Effector memory CD8-positive, alpha-beta T cell (primary cell): ENCODE data around the gene RIC8B.

Source experiments
- ATAC-seq: fragments of 150-1000 bp; cut with Tn5 transposase; replicated peaks from 2 replicates; pipeline ENCODE4 v1.10.0; 2021; ENCODE audit warnings: mild to moderate bottlenecking, moderate library complexity
- DNase-seq, 3 experiments: peaks; one replicate each; pipeline ENCODE4 v3.0.0; 2021
- H3K27ac Mint-ChIP-seq, 2 donors: one replicate each; pipeline ENCODE4 v1.8.0; 2022; ENCODE audit warnings: mild to moderate bottlenecking in 2 of 2, mixed read lengths in 2 of 2, moderate library complexity in 2 of 2
- H3K27me3 Mint-ChIP-seq, 2 donors: one replicate each; pipeline ENCODE4 v1.8.0; 2022; ENCODE audit warnings: mixed read lengths in 2 of 2
- H3K36me3 Mint-ChIP-seq: one replicate; pipeline ENCODE4 v1.8.0; 2022; ENCODE audit warnings: mild to moderate bottlenecking, moderate library complexity, mixed read lengths; ENCODE audit not compliant: insufficient read depth
- H3K4me1 Mint-ChIP-seq, 2 donors: one replicate each; pipeline ENCODE4 v1.8.0; 2022; ENCODE audit warnings: low read depth in 2 of 2, mixed read lengths in 2 of 2
- H3K4me3 Mint-ChIP-seq, 2 donors: one replicate each; pipeline ENCODE4 v1.8.0; 2022; ENCODE audit warnings: mild to moderate bottlenecking in 2 of 2, mixed read lengths in 2 of 2, moderate library complexity in 2 of 2
- H3K9me3 Mint-ChIP-seq, 2 donors: one replicate each; pipeline ENCODE4 v1.8.0; 2022; ENCODE audit warnings: mixed read lengths in 2 of 2

The RIC8B gene

DNA sequence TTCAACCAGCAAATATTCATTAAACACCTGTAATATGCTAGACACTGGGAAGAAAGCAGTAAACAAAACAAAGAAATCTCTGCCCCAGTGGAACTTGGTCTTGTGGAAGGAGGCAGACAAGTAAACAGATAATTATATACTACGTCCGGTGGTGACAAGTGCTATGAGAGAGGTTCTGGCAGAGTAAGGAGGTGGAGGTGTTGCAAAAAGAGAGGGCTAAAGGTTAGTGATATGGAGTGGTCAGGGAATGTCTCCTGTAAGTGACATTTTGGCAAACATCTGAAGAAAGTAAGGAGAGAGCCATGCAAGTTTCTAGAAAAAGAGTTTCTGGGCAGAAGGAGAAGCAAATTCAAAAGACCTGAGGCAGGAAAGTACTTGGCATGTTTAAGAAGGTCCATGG is 73.4 kb downstream of the RIC8B start:
- no peaks in the 10 kb centered on the region for H3K9me3 Mint-ChIP-seq
- H3K4me3 Mint-ChIP-seq: no peak overlapping the region
- no peaks in the 10 kb centered on the region for H3K27me3 Mint-ChIP-seq
- H3K36me3 Mint-ChIP-seq: peaks cover 12% of the 10 kb centered on the region
- no peak for DNase-seq
- ATAC-seq: no peak
- no peak overlapping the region for H3K27ac Mint-ChIP-seq
- H3K4me1 Mint-ChIP-seq: no peaks in the 10 kb centered on the region

DNA sequence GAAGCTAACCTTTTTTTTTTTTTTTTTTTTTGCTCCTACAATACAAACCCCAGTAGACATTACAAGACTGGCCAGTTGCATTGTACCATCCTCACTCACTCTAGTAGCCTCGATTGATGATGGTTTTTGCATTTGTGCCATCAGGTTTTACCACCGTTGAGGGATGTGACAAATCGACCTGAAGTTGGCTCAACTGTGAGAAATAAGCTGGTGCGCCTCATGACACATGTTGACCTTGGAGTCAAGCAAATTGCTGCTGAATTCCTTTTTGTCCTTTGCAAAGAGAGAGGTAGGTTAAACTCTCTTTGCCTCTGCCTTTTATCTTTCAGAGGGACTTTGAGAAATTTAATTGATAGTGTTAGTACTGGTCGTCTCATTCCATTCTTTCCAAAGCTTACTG is 76.8 kb downstream of the RIC8B start:
- Mint-ChIP-seq H3K4me3 (no peak overlapping the region), H3K4me1 (peaks cover 0 to 4% of the 10 kb centered on the region in 2 donors), H3K27me3 (no peaks in the 10 kb centered on the region), H3K9me3 (no peaks in the 10 kb centered on the region), H3K36me3 (peaks cover 7% of the 10 kb centered on the region), H3K27ac (no peak overlapping the region)
- no peak for ATAC-seq
- no peak for DNase-seq

GRCh38 chr12:106854723-106855122 is 80.2 kb downstream of the RIC8B start:
- ATAC-seq (no peak), DNase-seq (no peak)
- Mint-ChIP-seq H3K4me3 (no peak overlapping the region), H3K27ac (no peak overlapping the region), H3K9me3 (no peaks in the 10 kb centered on the region), H3K36me3 (peaks cover 7% of the 10 kb centered on the region), H3K4me1 (peaks cover 0 to 4% of the 10 kb centered on the region in 2 donors), H3K27me3 (no peaks in the 10 kb centered on the region)

GRCh38 chr12:106855221-106855758 is 80.8 kb downstream of the RIC8B start:
- Mint-ChIP-seq H3K27me3 (no peaks in the 10 kb centered on the region), H3K4me3 (no peak overlapping the region), H3K36me3 (peaks cover 7% of the 10 kb centered on the region), H3K9me3 (no peaks in the 10 kb centered on the region), H3K27ac (no peak overlapping the region), H3K4me1 (peaks cover 0 to 4% of the 10 kb centered on the region in 2 donors)
- DNase-seq (no peak), ATAC-seq (no peak)

- ATAC-seq (no peak), DNase-seq (no peak)
- no peaks in the 10 kb centered on the region for H3K9me3 Mint-ChIP-seq
- peaks cover 6 to 8% of the 10 kb centered on the region in 2 donors for H3K4me1 Mint-ChIP-seq
- no peak overlapping the region for H3K4me3 Mint-ChIP-seq
- H3K27me3 Mint-ChIP-seq: no peaks in the 10 kb centered on the region
- no peak overlapping the region for H3K27ac Mint-ChIP-seq
- peaks cover 5% of the 10 kb centered on the region for H3K36me3 Mint-ChIP-seq
These were observed 87.8 kb downstream of the RIC8B start for GRCh38 chr12:106861984-106862916.

GRCh38 chr12:106863189-106863588 is 88.7 kb downstream of the RIC8B start:
- Mint-ChIP-seq H3K4me3 (no peak overlapping the region), H3K27me3 (no peaks in the 10 kb centered on the region), H3K9me3 (no peaks in the 10 kb centered on the region), H3K27ac (peak overlapping the region in 1 of 2 donors; percentile 3), H3K36me3 (peaks cover 10% of the 10 kb centered on the region), H3K4me1 (peaks cover 6 to 8% of the 10 kb centered on the region in 2 donors)
- ATAC-seq (no peak), DNase-seq (no peak)

GRCh38 chr12:106865683-106866082 is 91.2 kb downstream of the RIC8B start:
- H3K27ac Mint-ChIP-seq: peak overlapping the region in 1 of 2 donors; percentile 3
- H3K9me3 Mint-ChIP-seq: no peaks in the 10 kb centered on the region
- peaks cover 6 to 8% of the 10 kb centered on the region in 2 donors for H3K4me1 Mint-ChIP-seq
- peaks cover 19% of the 10 kb centered on the region for H3K36me3 Mint-ChIP-seq
- ATAC-seq (no peak), DNase-seq (no peak)
- no peak overlapping the region for H3K4me3 Mint-ChIP-seq
- H3K27me3 Mint-ChIP-seq: no peaks in the 10 kb centered on the region

DNA sequence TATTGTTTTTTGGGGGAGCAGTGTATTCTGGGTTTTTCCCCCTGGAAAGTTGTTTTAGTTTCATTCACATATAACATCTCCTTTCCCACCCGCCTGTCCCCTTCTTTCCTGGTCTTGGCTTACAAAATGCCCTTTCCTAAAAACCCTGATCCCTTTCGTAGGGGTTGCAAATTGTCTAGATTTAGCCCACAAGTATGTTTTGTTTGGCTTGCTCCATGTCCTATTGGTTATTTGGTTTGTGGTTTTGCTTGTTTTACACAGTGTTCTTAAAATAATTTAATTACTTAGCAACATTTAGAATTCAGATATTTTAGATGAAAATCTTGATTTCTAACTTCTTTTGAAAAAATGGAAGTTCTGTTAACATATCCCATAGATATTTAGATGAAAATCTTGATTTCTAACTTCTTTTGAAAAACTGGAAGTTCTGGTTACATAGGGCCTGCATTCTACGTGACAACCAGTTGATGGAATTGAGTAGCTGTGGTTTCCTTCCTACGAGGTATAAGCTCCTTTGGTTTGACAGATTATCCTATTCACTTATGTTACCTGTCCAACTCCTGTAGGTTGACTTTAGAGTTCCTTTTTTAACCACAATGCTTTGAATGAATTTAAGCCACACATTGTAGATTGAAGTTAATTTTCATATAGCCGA is 92.1 kb downstream of the RIC8B start:
- Mint-ChIP-seq H3K36me3 (peaks cover 19% of the 10 kb centered on the region), H3K4me3 (no peak overlapping the region), H3K27me3 (no peaks in the 10 kb centered on the region), H3K27ac (no peak overlapping the region), H3K9me3 (no peaks in the 10 kb centered on the region), H3K4me1 (peaks cover 6 to 8% of the 10 kb centered on the region in 2 donors)
- DNase-seq (no peak), ATAC-seq (no peak)

DNA sequence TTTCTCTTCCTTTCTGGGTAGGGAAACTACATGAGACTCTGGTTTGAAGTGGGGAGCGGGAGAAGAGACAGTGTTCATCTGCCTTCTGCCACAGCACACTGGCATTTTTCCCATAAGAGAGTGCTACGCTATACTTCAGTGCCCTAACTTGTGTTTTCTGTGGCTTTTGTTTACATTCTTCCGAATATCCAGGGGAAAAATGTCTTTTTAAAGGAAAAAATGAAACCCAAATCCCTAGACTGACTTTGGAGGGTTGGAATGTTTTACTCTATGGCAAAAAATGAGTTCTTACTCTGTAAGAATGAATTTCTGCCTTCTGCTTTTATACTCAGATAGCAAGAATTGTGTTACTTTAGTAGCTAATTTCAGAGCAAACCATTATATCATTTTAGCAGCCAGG is 93.2 kb downstream of the RIC8B start:
- no peak overlapping the region for H3K27ac Mint-ChIP-seq
- DNase-seq (no peak), ATAC-seq (no peak)
- H3K4me3 Mint-ChIP-seq: no peak overlapping the region
- no peaks in the 10 kb centered on the region for H3K27me3 Mint-ChIP-seq
- peaks cover 25% of the 10 kb centered on the region for H3K36me3 Mint-ChIP-seq
- peaks cover 6 to 8% of the 10 kb centered on the region in 2 donors for H3K4me1 Mint-ChIP-seq
- no peaks in the 10 kb centered on the region for H3K9me3 Mint-ChIP-seq

DNA sequence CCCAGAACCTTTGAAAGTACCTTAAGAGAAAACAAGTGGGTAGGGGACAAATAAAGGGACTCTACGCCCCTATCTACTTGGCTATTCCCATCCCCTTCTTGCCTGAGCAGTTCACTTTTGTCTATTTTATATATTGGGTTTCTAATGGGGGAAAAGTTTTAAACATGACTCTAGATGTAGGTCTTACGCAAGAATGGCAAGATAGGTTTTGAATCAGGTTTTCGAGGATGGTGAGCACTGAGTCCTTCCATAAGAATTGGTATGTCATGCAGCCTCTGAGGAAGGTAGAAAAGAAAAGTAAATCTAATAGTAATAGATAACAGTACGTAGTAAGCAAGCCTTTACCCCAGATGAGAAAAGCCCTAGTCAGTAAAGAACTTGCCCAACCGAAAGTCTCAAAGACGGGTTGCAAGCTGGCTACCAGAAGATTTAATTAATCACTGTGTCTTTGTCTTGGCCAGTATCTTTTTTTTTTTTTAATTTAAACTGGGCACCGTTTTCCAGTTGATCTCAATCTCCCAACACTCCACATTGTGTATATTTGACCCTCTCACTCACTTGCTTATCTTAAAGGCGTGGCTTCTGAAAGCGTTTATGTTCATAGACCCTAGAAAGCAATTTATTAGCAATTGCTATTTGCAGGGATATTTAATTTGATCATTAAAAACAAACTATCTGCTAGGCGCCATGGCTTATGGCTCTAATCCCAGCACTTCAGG is 94.7 kb downstream of the RIC8B start:
- H3K27me3 Mint-ChIP-seq: no peaks in the 10 kb centered on the region
- H3K9me3 Mint-ChIP-seq: no peaks in the 10 kb centered on the region
- H3K36me3 Mint-ChIP-seq: peaks cover 27% of the 10 kb centered on the region
- no peak overlapping the region for H3K27ac Mint-ChIP-seq
- DNase-seq (no peak), ATAC-seq (no peak)
- H3K4me1 Mint-ChIP-seq: peaks cover 6 to 10% of the 10 kb centered on the region in 2 donors
- H3K4me3 Mint-ChIP-seq: no peak overlapping the region

DNA sequence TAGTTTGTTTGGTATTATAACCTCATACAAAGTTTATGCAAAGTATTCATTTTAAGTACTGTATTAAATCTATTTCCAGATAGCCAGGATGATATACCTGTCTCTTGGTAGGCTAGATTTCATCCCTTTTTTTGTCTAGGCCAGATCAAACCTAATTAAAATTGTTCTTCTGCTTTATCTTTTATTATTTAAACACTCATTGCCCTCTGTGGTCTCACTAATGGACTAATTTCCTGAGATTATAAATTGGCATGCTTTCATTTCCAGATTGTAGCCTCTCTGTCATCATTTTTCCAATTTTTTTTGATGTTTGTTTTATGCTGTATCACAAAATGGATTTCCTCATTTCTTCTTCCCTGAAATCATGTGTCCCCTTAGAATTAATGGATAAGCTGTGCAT is 95.6 kb downstream of the RIC8B start:
- no peak overlapping the region for H3K27ac Mint-ChIP-seq
- DNase-seq (no peak), ATAC-seq (no peak)
- peaks cover 27% of the 10 kb centered on the region for H3K36me3 Mint-ChIP-seq
- no peaks in the 10 kb centered on the region for H3K9me3 Mint-ChIP-seq
- no peaks in the 10 kb centered on the region for H3K27me3 Mint-ChIP-seq
- H3K4me3 Mint-ChIP-seq: no peak overlapping the region
- H3K4me1 Mint-ChIP-seq: peaks cover 6 to 9% of the 10 kb centered on the region in 2 donors

GRCh38 chr12:106871477-106871876 is 97.0 kb downstream of the RIC8B start:
- Mint-ChIP-seq H3K9me3 (no peaks in the 10 kb centered on the region), H3K4me3 (no peak overlapping the region), H3K36me3 (peaks cover 27% of the 10 kb centered on the region), H3K27ac (peak overlapping the region in 1 of 2 donors; percentile 55), H3K27me3 (no peaks in the 10 kb centered on the region), H3K4me1 (peaks cover 0 to 3% of the 10 kb centered on the region in 2 donors)
- DNase-seq (no peak), ATAC-seq (no peak)

GRCh38 chr12:106873983-106874382 is 99.5 kb downstream of the RIC8B start:
- H3K9me3 Mint-ChIP-seq: no peaks in the 10 kb centered on the region
- ATAC-seq: no peak
- peak overlapping the region; percentile 35 to 67 for H3K27ac Mint-ChIP-seq
- peaks cover 17% of the 10 kb centered on the region for H3K36me3 Mint-ChIP-seq
- H3K4me3 Mint-ChIP-seq: no peak overlapping the region
- no peak for DNase-seq
- peaks cover 0 to 3% of the 10 kb centered on the region in 2 donors for H3K4me1 Mint-ChIP-seq
- H3K27me3 Mint-ChIP-seq: no peaks in the 10 kb centered on the region
